Measurements from ENCODE around the gene RBFOX2. TPM values are rescaled to one million over a fixed set of nuclear protein-coding genes. Genes with fewer than 3 reads are reported as not detected.

The RBFOX2 gene
- total RNA-seq, 2 donors from 2014 or later, result 71.5 to 73.6 TPM

- DNase-seq (no peak), ATAC-seq (peak; percentile 45 to 50)
- intact Hi-C loops (cut with DNase I), result no loop called here
Observed at GRCh38 chr22:35893698-35894097, 134.9 kb downstream of the RBFOX2 start.

GRCh38 chr22:35892192-35892591 is 136.4 kb downstream of the RBFOX2 start:
- intact Hi-C loops (cut with DNase I), result no loop called here
- DNase-seq (no peak), ATAC-seq (peak; percentile 13 to 63)

- no peak for DNase-seq
- intact Hi-C loops (cut with DNase I), result no loop called here
Observed at GRCh38 chr22:35891442-35891841, 137.2 kb downstream of the RBFOX2 start.

GRCh38 chr22:35889071-35889470 is 139.6 kb downstream of the RBFOX2 start:
- ATAC-seq (no peak), DNase-seq (no peak)
- intact Hi-C loops (cut with DNase I), result no loop called here

More at GRCh38 chr22:35891442-35891841, 137.2 kb downstream of the RBFOX2 start:
- ATAC-seq, result no peak

- intact Hi-C loops (cut with DNase I), result no loop called here
- DNase-seq (no peak), ATAC-seq (no peak)
Observed at GRCh38 chr22:35888181-35888870, 140.3 kb downstream of the RBFOX2 start.

- DNase-seq, result no peak
- no peak for ATAC-seq
- intact Hi-C loops (cut with DNase I), result no loop called here
Observed at GRCh38 chr22:35887296-35887875, 141.2 kb downstream of the RBFOX2 start.

- ATAC-seq (no peak), DNase-seq (no peak)
- intact Hi-C loops (cut with DNase I), result no loop called here
Observed at GRCh38 chr22:35886309-35886708, 142.3 kb downstream of the RBFOX2 start.

GRCh38 chr22:35884529-35884928 is 144.1 kb downstream of the RBFOX2 start:
- intact Hi-C loops (cut with DNase I), result no loop called here
- no peak for ATAC-seq
- DNase-seq, result no peak

- intact Hi-C loops (cut with DNase I), result no loop called here
- DNase-seq (peak; percentile 40), ATAC-seq (peak; percentile 60 to 87)
Observed at GRCh38 chr22:35883031-35883620, 145.5 kb downstream of the RBFOX2 start.

- intact Hi-C loops (cut with DNase I), result no loop called here
- ATAC-seq (peak; percentile 12 to 37), DNase-seq (no peak)
Observed at GRCh38 chr22:35882211-35883030, 146.2 kb downstream of the RBFOX2 start.

GRCh38 chr22:35879351-35879750 is 149.3 kb downstream of the RBFOX2 start:
- DNase-seq (no peak), ATAC-seq (no peak)
- intact Hi-C loops (cut with DNase I), result no loop called here

GRCh38 chr22:35873426-35873825 is 155.2 kb downstream of the RBFOX2 start:
- ATAC-seq (no peak), DNase-seq (no peak)
- intact Hi-C loops (cut with DNase I), result no loop called here

- peak; percentile 56 for DNase-seq
- peak; percentile 74 to 87 for ATAC-seq
Observed at GRCh38 chr22:35872451-35872850, 156.2 kb downstream of the RBFOX2 start.

GRCh38 chr22:35870517-35871293 is 157.9 kb downstream of the RBFOX2 start:
- ATAC-seq (peak; percentile 17 to 43), DNase-seq (no peak)
- intact Hi-C loops (cut with DNase I), result no loop called here

More at GRCh38 chr22:35872451-35872850, 156.2 kb downstream of the RBFOX2 start:
- intact Hi-C loops (cut with DNase I), result no loop called here

- intact Hi-C loops (cut with DNase I), result no loop called here
- ATAC-seq (no peak), DNase-seq (no peak)
Observed at GRCh38 chr22:35868938-35869337, 159.7 kb downstream of the RBFOX2 start.

- intact Hi-C loops (cut with DNase I), result no loop called here
- DNase-seq, result no peak
- peak; percentile 54 to 72 for ATAC-seq
Observed at GRCh38 chr22:35866651-35867050, 162.0 kb downstream of the RBFOX2 start.

- DNase-seq (no peak), ATAC-seq (no peak)
- intact Hi-C loops (cut with DNase I), result no loop called here
Observed at GRCh38 chr22:35864545-35865165, 164.0 kb downstream of the RBFOX2 start.

- peak in 1 of 2 donors; percentile 29 for ATAC-seq
- no peak for DNase-seq
- intact Hi-C loops (cut with DNase I), result no loop called here
Observed at GRCh38 chr22:35863432-35863831, 165.2 kb downstream of the RBFOX2 start.

- DNase-seq, result no peak
- no peak for ATAC-seq
- intact Hi-C loops (cut with DNase I), result no loop called here
Observed at GRCh38 chr22:35862697-35863096, 165.9 kb downstream of the RBFOX2 start.
